ENCODE results near the gene ANKRD10.

The ANKRD10 gene

GRCh38 chr13:110914331-110915056, 375 bp downstream of the ANKRD10 start:
- peak; percentile 61 to 78 for DNase-seq

GRCh38 chr13:110914081-110914330, 863 bp downstream of the ANKRD10 start:
- DNase-seq: peak in 1 of 2 experiments; percentile 35

GRCh38 chr13:110913322-110914080, 1.4 kb downstream of the ANKRD10 start:
- DNase-seq: no peak

- DNase-seq: no peak
These were observed 2.2 kb downstream of the ANKRD10 start for GRCh38 chr13:110912651-110913051.

- DNase-seq: no peak
These were observed 3.0 kb downstream of the ANKRD10 start for GRCh38 chr13:110911880-110912279.

- peak in 1 of 2 experiments; percentile 29 for DNase-seq
These were observed 4.6 kb downstream of the ANKRD10 start for GRCh38 chr13:110910013-110910890.

GRCh38 chr13:110907951-110908898, 6.6 kb downstream of the ANKRD10 start:
- DNase-seq: peak; percentile 29 to 37

GRCh38 chr13:110907301-110907700, 7.6 kb downstream of the ANKRD10 start:
- DNase-seq: no peak

GRCh38 chr13:110904748-110905147, 10.1 kb downstream of the ANKRD10 start:
- no peak for DNase-seq

- no peak for DNase-seq
These were observed 12.5 kb downstream of the ANKRD10 start for GRCh38 chr13:110902370-110902769.

- no peak for DNase-seq
These were observed 17.3 kb downstream of the ANKRD10 start for GRCh38 chr13:110897521-110897920.

- no peak for DNase-seq
These were observed 17.9 kb downstream of the ANKRD10 start for GRCh38 chr13:110897014-110897413.

GRCh38 chr13:110894086-110894485, 20.8 kb downstream of the ANKRD10 start:
- DNase-seq: no peak

- DNase-seq: no peak
These were observed 21.3 kb downstream of the ANKRD10 start for GRCh38 chr13:110893571-110893970.

- no peak for DNase-seq
These were observed 24.3 kb downstream of the ANKRD10 start for GRCh38 chr13:110890279-110891165.

GRCh38 chr13:110888390-110888789, 26.5 kb downstream of the ANKRD10 start:
- no peak for DNase-seq

- no peak for DNase-seq
These were observed 27.1 kb downstream of the ANKRD10 start for GRCh38 chr13:110887597-110888333.

- no peak for DNase-seq
These were observed 27.8 kb downstream of the ANKRD10 start for GRCh38 chr13:110886870-110887596.

- DNase-seq: no peak
These were observed 28.7 kb downstream of the ANKRD10 start for GRCh38 chr13:110885966-110886869.

All from NCI-H2081 (cell line).